Left cardiac atrium (tissue), 4 donors: ENCODE results near the gene PLXNA4. TPM values are rescaled to one million over a fixed set of nuclear protein-coding genes. Genes with fewer than 3 reads are reported as not detected.
"Not testable (repeated sequence)": the region's sequence is repeated elsewhere in the genome, so short reads cannot be mapped to it uniquely, and the experiment has no call there.

Experiments
- ATAC-seq, 2 donors: fragments of 200-7000 bp; cut with Tn5 transposase; one replicate each; pipeline ENCODE4 v1.9.1; 2020; ENCODE audit warnings: mild to moderate bottlenecking in 2 of 2, moderate library complexity in 2 of 2
- DNase-seq: peaks from one replicate; pipeline ENCODE4 v3.0.0-alpha.2; 2020
- intact Hi-C, 2 donors: fragments of 100-400 bp; cut with DNase I; formaldehyde crosslinking; loops; one replicate each; pipeline versions ENCODE4 v1.14.1 to v1.15.1; 2022 to 2023
- total RNA-seq, 2 donors: library from RNA; stranded (reverse); fragmentation: NEBNext Ultra II Directional; extraction: Animal tissue kit (Norgen Biotek cat#: 25700); gene quantifications; one replicate each; pipeline ENCODE4 v1.2.1, GENCODE V29; 2021
- donor health status: DM: no; HTN: yes; CAD: no.
- donor health status: DM: no; HTN: yes; CAD: no; lungs with severe emphysema.
- donor health status: DM: yes; HTN: yes; CAD: no.
- donor health status: Dilated cardiomyopathy.

Gene PLXNA4
- total RNA-seq, 2 donors from 2014 or later: 23.3 to 30.1 TPM

DNA sequence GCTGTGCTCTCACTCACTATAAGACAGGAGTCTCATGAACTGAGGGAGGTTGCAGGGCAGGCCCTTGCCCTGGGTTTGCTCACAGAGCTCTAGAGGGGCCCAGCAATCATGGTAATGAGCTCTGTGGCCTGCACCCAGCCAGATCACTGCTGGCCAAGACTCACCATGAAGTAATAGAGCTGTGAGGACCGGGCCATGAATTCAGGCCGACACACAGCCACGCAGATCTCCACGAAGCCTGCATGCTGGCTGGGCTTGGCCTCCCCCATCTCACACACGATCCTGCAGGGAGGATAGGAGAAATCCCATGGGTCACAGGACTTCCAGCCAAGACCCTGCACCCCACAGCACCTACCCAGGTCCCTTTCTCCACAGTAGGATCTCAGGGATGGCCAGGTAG lies 382.4 kb downstream of the PLXNA4 start:
- DNase-seq: no peak
- ATAC-seq: peak in 1 of 2 donors; percentile 31
- intact Hi-C loops: no loop called here

DNA sequence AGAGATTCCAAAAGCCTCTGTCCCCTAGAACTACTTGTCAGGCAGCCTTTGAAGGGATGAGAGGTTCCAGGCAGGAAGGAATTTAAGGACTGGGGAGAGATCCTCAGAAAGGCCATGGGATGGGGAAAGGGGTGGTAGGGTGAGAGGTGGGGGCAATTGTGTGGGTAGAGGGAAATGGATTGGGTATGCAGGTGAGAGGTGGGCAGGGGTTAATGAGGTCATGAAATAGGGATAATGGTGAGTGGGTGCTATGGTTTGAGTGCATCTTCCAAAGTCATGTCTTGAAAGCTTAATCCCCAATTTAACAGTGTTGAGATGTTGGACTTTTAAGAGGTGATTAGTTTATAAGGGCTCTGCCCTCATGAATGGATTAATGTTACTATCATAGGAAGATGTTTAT lies 383.5 kb downstream of the PLXNA4 start:
- no peak for DNase-seq
- no peak for ATAC-seq

DNA sequence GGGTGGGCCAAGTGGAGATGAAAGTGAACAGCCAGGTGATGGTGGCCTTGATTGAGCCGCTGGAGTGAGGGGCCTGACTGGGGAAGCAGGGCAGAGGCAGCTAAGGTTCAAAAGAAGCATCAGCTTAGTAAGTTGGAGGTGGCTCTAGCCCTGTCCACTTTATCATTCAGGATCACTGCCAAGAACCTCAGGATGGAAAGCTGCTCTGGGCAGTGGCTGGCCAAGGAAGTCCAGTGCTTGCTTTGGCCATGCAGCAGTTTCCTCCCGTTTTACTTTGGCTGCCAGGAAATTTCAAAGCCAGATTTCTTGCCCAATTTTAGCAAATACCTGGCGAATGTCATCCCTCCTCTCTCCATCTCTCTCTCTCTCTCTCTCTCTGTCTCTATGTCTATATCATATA lies 384.9 kb downstream of the PLXNA4 start:
- intact Hi-C loops: no loop called here
- ATAC-seq: peak; percentile 64 to 90

More for the DNA sequence above, 383.5 kb downstream of the PLXNA4 start:
- intact Hi-C loops: no loop called here

DNA sequence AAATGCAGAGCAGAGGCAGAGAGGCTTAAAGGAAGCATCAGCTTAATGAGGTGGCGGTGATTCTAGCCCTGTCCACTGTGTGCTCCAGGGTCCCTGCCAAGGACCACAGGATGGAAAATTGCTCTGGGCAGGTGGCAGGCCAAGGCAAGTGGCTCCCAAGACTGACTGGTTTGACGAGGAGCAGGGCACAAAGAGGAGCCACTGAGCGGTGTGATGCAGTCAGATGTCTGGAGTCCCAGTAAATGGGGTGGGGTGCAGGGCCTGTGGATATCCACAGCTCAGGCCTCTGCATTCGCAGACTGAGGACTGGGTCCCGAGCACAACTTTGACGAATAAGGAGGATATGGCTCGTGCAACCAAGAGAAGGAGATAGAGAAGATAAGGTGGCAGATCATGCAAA lies 385.6 kb downstream of the PLXNA4 start:
- no peak for ATAC-seq
- no peak for DNase-seq

More for the DNA sequence above, 384.9 kb downstream of the PLXNA4 start:
- DNase-seq: no peak

DNA sequence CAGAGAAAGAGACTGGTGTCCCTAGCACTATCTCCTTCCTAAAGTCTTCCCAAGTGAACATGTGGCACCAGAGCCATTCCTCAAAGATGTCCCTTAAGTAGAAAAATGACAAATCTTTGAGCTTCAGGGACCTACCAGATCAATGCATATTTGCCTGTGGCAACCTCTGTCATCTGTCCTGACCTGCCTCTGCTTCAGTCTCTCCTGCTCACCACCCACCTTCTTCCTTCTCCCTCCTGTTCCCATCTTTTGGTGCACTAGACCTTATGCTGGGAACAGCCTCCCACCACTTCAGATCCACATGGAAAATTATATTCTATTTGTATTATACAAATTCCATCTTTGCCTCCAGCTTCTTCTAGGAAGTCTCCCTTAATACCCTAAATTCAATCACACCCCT lies 386.4 kb downstream of the PLXNA4 start:
- ATAC-seq: no peak
- DNase-seq: no peak
- intact Hi-C loops: no loop called here

More for the DNA sequence above, 385.6 kb downstream of the PLXNA4 start:
- intact Hi-C loops: no loop called here

DNA sequence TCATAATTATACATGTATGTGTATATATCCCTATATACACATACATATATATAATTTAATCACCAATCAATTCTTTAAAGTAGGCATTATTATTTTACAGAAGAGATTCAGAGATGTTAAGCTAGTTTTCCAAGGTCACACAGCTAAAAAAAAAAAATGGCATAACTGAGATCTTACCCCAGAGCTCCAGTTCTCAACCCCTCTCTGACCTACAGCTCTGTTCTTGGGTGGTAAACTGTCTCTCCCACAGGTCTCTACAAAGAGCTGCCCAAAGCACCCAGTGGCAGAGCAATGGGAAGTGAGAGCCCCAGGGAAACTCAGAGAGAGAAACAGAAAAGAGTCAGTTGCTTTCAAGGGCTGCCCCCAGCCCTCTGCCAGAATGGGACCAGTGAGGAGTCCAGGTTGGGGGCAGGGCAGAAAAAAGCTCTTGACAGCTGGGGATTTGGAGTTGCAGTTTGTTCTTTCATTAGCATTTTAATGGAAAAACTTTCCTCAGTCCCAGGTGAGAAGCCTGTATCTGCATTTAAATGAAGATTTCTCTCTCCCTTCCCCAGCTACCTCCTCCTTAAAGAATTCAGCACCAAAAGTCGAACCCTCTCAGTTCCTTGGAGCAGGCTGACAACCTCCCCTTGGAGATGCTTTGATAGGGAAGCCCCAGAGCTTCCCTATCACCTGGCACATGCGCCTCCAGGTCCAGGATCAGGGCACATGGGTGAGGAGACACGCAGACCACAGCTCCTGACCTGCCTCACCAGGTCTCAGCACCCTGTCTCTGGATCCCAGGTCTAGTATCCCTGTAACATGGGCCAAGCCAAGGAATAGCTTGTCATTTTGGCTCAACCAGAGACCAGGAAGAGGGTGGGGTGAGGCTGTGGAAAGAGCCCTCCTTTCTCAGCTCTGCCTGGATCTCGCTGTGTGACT lies 388.1 kb downstream of the PLXNA4 start:
- intact Hi-C loops: no loop called here
- DNase-seq (no peak), ATAC-seq (no peak)

DNA sequence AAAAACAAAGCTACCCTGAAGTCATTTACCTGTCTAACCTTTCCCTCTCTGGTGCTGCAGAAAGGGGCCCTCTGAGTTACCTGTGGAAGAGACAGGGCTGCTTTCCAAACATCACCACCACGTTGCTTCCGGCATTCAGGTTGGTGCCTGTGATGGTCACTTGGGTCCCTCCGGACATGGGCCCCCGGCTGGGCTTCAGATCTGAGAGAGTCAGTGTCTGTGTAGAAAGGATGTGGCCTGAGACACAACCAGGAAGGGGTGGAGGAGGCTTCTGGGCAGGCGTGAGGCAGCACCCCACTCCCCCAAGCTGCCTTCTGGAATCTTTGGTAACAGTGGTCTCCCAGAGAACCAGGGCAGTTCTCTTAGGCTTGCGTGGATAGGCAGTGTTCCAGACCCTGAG lies 388.9 kb downstream of the PLXNA4 start:
- no peak for ATAC-seq
- DNase-seq: no peak
- intact Hi-C loops: no loop called here

DNA sequence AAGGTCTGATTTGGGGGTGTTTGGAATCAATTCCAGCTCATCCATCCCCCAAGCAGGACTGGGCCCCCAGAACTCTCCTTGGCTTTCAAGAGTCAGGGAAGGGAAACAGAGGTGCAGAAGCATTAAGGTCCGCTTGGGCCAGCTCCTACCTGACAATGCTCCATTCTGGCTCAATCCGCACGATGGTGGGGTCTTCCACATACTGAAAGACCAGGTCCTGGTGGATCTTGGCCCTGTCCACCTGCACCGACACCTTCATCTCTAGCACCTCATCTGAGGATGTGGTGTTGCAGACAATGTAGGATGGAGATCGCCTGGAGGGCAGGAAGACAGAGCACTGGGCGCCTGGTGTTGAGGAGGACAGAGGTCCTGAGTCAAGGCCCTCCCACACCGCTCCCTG lies 391.1 kb downstream of the PLXNA4 start:
- DNase-seq (no peak), ATAC-seq (no peak)
- intact Hi-C loops: no loop called here

DNA sequence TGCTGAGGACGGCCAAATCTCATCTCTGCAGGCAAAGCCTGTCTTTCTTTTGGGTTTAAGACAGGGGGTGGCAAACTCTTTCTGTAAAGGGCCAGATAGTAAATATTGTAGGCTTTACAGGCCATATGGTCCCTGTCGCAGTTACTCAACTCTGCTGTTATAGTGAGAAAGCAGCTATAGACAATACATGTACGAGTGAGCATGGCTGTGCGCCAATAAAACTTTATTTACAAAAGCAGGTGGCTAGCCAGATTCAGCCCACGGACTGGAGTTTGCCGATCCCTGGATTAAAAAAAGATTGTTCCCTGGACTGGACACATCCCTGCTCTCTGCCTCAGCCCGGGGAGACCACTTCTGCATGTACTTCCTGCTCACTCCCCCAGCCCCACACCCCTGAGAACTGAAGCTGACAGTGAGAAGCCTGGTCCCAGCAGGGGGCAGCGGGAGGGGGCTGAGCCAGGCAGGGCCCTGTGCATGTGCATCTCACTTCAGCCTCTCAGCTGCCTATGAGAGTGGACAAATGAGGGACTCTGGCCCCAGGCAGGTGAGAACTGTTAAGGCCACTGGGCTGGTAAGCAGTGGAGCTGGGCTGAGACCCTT lies 392.4 kb downstream of the PLXNA4 start:
- intact Hi-C loops: no loop called here
- no peak for DNase-seq
- ATAC-seq: no peak

DNA sequence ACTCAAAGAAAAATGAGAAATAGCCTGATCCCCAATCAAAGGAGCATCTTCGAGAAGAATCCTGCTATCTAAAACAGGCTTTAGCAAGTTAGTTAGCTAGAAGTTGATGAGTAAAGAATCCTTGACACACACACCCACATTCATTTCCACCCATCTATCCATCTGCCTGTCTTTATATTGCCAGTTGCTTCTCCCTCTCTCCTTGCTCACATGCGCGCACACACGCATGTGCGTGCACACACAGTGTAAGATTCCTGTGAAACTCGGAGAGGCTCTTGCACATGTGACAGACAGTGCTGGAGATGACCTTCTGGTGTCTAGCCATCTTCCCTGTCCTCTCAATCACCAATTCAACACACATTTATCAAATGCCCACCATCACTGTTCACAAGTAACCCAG lies 393.3 kb downstream of the PLXNA4 start:
- no peak for ATAC-seq
- intact Hi-C loops: no loop called here
- DNase-seq: no peak

DNA sequence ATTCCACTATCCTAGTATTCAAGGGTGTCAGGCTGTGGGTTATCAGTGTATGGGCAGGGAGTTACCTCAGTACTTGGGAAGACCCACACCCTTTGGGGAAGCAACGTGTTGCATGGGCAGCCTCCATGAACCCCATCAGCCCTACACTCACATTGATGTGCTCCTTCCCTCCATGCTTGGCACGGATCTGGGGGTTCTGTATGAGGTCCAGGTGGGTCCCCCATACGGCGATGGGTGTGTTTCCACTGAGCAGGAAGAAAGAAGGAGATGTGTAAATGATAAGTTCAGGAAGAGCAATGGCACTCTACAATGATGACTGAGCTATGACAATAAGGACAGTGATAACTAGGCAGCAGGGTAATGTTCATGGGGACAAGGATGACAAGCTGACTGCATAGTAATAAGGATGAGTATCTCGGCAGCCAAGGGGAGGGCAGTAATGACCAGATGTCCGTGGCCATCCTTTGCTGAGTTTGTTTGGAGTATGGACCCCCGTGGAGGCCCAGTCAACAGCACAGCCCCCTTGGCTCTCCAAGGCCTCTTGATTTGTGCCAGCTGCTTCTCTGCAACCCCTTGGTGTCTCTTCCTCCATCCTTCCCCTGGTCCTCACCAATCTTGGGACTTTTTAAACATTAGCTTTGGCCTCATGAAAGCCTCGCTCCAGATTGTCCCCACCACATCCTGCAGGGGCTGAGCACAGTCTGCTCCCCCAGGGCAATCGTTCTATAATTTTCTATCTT lies 394.2 kb downstream of the PLXNA4 start:
- ATAC-seq: no peak
- DNase-seq: no peak
- intact Hi-C loops: no loop called here

DNA sequence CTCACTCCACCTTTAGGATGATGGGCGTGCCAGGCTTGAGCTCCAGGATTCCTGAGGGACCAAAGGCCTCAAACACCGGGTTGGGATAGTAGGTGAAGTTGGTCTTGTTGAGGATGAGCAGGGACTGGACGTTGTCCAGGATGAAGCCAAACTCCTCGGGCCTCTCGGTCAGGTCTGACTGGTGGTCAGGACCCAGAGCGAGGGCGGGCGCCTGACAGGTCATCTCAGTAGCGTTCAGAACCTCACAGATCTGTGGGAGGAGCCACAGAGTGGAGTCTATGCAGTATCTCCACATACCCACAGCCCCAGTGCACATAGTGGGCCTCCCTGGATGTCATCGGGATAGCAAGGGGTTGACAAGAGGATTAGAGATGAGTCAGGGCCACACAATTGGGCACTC lies 394.9 kb downstream of the PLXNA4 start:
- DNase-seq: no peak
- intact Hi-C loops: no loop called here

DNA sequence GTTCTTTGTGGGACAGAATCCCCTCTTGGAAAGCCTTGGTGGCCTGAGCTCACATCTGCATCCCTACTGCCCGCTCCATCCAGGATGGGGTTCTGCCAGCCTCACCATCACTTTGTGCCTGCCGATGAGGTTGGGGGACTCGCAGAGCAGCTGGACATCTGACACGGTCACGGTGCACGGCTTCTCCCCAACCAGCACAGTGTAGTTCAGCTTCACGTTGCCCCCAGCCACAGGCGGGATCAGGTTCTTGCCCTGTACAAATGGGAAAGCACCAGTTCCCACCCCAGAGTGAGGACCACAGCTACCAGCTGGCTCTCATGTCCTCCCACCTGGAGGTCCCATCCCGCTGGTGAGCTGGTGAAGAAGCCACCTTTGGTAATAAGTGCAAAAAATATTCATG lies 395.8 kb downstream of the PLXNA4 start:
- intact Hi-C loops: no loop called here
- DNase-seq (no peak), ATAC-seq (no peak)

More for the DNA sequence above, 394.9 kb downstream of the PLXNA4 start:
- no peak for ATAC-seq

DNA sequence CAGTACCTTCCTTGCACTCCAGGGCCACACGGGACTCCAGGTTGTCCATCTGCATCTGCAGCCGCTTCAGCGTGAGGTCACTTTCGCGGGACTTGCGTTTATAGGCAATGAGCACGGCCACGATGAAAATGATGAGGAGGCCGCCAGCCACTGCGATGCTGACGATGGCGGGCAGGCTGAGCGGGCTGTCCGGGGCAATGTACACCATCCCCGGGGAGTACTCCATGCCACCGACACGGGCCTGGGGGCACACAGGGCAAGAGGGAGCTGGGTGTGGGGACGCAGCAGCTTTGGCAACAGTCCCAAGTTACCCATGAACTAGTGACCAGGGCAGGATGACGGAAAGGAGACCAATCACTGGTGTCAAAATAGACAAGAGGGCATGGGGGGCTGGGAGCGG lies 396.6 kb downstream of the PLXNA4 start:
- no peak for DNase-seq
- ATAC-seq: no peak
- intact Hi-C loops: no loop called here

DNA sequence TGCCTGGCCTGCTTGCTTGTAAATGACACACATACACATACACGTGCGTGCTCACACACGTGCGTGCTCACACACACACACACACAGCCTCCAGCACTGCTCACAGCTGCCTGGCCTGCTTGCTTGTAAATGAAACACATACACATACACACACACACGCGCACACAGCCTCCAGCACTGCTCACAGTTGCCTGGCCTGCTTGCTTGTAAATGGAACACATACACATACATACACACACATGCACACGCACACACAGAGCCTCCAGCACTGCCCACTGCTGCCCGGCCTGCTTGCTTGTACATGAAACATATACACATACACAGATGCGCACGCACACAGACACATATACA lies 397.2 kb downstream of the PLXNA4 start:
- intact Hi-C loops: no loop called here
- ATAC-seq: no peak
- no peak for DNase-seq

DNA sequence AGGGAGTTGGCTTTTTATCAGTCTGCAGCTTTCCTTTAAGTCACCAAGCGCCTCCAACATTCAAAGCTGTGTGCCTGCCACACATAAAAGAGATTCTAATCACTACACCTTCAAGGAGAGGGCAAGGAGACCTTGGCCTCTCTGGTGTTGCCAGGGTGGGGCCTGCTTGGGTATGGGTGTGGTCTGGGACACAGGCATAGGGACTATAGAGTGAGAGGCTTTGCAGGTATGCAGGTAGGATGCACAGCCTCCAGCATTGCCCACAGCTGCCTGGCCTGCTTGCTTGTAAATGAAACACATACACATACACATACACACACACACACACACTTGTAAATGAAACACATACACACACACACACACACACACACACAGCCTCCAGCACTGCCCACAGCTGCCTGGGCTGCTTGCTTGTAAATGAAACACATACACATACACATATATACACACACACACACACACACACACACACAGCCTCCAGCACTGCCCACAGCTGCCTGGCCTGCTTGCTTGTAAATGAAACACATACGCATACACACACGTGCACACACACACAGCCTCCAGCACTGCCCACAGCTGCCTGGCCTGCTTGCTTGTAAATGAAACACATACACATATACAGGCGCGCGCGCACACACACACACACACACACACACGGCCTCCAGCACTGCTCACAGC lies 397.7 kb downstream of the PLXNA4 start:
- intact Hi-C loops, DNase-seq, ATAC-seq: not testable (repeated sequence)

DNA sequence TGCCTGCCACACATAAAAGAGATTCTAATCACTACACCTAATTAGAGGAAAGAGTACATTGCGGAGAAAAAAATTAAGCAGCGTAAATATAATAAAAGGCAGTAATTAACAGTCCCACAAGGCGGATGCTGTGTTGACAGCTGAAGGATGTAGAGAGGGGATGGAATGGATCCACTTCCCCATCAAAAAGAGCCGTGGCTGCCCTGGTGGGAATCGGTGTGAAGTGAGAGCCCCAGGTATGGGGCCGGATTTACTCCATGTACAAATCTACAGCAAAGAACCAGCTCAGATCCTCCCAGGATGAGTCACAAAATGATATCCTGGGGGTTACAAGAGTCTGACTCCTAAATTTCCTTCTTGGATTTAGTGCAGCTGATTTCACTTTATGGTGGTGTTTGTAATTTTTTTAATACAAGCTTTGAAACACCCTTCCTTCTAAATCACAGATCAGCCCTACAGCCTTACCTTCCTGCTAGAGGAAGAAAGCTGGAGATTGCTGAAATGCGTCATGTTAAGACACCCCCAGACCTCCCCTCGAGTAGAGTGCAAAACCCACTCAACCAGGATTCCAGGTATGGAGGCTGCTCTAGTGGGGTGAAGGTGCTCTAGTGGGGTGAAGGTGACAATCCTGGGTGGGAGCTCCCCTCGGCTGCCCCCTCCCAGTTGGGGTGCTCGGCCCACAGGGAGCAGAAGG lies 398.4 kb downstream of the PLXNA4 start:
- ATAC-seq (no peak), DNase-seq (no peak)
- intact Hi-C loops: no loop called here

DNA sequence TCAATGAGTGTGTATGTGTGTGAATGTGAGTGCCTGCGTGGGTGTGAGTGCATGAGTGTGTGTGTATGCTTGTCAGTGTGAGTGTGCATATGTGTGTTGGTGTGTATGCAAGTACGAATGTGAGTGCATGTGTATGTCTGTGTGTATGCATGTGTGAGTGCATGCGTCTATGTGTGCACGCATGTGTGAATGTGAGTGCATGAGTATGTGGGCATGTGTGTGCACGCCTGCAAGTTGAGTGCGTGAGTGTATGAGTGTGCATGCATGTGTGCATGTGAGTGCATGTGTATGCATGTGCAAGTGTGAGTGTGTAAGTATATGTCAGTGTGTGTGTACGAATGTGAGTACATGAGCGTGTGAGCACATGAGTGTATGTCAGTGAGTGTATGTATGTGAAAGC lies 399.6 kb downstream of the PLXNA4 start:
- no peak for DNase-seq
- intact Hi-C loops: no loop called here
- ATAC-seq: no peak

DNA sequence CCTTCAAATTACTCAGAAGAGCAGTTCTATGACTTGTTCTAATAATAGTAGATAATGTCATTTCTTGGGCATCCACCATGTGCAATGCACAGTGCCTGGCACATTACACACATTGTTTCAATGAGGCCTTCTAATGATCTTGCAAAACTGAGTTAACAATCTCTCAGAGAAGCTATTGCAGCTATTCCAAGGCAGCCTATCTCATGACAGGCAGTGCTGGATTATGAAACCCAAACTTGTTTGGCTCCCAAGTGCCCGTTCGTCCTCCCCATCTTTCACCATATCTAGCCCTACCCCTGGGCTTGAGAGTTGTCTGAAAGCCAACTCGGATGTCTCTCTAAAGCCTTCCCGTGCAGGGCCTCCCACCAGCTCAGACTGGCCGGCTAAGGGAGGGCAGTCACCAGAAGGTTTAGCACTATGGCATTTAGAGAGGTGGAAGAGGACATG lies 405.1 kb downstream of the PLXNA4 start:
- intact Hi-C loops: no loop called here
- DNase-seq (no peak), ATAC-seq (peak; percentile 55 to 79)
